ENCODE data around the gene OR10A7.
"Not testable (repeated sequence)": the region's sequence is repeated elsewhere in the genome, so short reads cannot be mapped to it uniquely, and the experiment has no call there.

The OR10A7 gene

GRCh38 chr12:55220725-55221124 lies at the start of gene OR10A7:
Gene OR10A7, plus strand, starts transcription at chr12:55221025. Its CDS starts 0 bp downstream, at chr12:55221025.
- DNase-seq (ENCODE audit: low spot score): no peak

- no peak for DNase-seq (ENCODE audit: low spot score)
Measured at GRCh38 chr12:55171445-55171844, 49.4 kb upstream of the OR10A7 start.

- DNase-seq (ENCODE audit: low spot score): not testable (repeated sequence)
Measured at GRCh38 chr12:55171846-55172245, 49.0 kb upstream of the OR10A7 start.

GRCh38 chr12:55172686-55173085 lies 48.1 kb upstream of the OR10A7 start:
- no peak for DNase-seq (ENCODE audit: low spot score)

GRCh38 chr12:55173456-55173855 lies 47.4 kb upstream of the OR10A7 start:
- DNase-seq (ENCODE audit: low spot score): no peak

- DNase-seq (ENCODE audit: low spot score): no peak
Measured at GRCh38 chr12:55188573-55188972, 32.3 kb upstream of the OR10A7 start.

- peak; percentile 60 for DNase-seq (ENCODE audit: low spot score)
Measured at GRCh38 chr12:55188974-55189556, 31.8 kb upstream of the OR10A7 start.

- no peak for DNase-seq (ENCODE audit: low spot score)
Measured at GRCh38 chr12:55194382-55194781, 26.4 kb upstream of the OR10A7 start.

GRCh38 chr12:55226523-55226922 lies 5.7 kb downstream of the OR10A7 start:
- no peak for DNase-seq (ENCODE audit: low spot score)

- DNase-seq (ENCODE audit: low spot score): no peak
Measured at GRCh38 chr12:55227643-55228042, 6.8 kb downstream of the OR10A7 start.

GRCh38 chr12:55244309-55244708 lies 23.5 kb downstream of the OR10A7 start, which contains the start of gene OR6C74:
Gene OR6C74, plus strand, starts transcription at chr12:55244609. Its CDS starts 2,679 bp downstream, at chr12:55247288.
- no peak for DNase-seq (ENCODE audit: low spot score)

- DNase-seq (ENCODE audit: low spot score): no peak
Measured at GRCh38 chr12:55246159-55246558, 25.3 kb downstream of the OR10A7 start.

GRCh38 chr12:55250944-55251343 lies 30.1 kb downstream of the OR10A7 start:
- no peak for DNase-seq (ENCODE audit: low spot score)

GRCh38 chr12:55253281-55253680 lies 32.5 kb downstream of the OR10A7 start:
- DNase-seq (ENCODE audit: low spot score): no peak

GRCh38 chr12:55256831-55257230 lies 36.0 kb downstream of the OR10A7 start:
- DNase-seq (ENCODE audit: low spot score): no peak

- DNase-seq (ENCODE audit: low spot score): no peak
Measured at GRCh38 chr12:55258303-55258702, 37.5 kb downstream of the OR10A7 start.
